A549 (cell line): ENCODE results near the gene FIBP. TPM values are rescaled to one million over a fixed set of nuclear protein-coding genes. Genes with fewer than 3 reads are reported as not detected.
A peak's percentile ranks its signal among the peaks of the same experiment; 100 is the strongest.

Source experiments
- ATAC-seq, 2 experiments: fragments of 200-7000 bp in 1 of 2; fragments of >200 bp in 1 of 2; cut with Nextera tagmentation in 1 of 2; cut with Tn5 transposase in 1 of 2; 3 replicates each; pipeline versions ENCODE4 v1.8.0 to v1.9.1; 2018 to 2020; ENCODE audit warnings: mild to moderate bottlenecking in 1 of 2, moderate library complexity in 1 of 2
- CTCF ChIA-PET: fragments of 300-600 bp; sonication (Branson Sonifier 250); formaldehyde crosslinking; extraction: SDS; loops from one replicate; lab custom pipeline; 2021; ENCODE audit warnings: antibody characterized with exemption, inconsistent platforms; lab: Yijun Ruan, JAX
- POLR2A ChIA-PET: fragments of 350-600 bp; formaldehyde crosslinking; extraction: SDS; loops from one replicate; lab custom pipeline; 2021; ENCODE audit warnings: antibody characterized with exemption, inconsistent platforms; lab: Yijun Ruan, JAX
- DNase-seq, 2 experiments: peaks; one replicate each; pipeline versions ENCODE4 v3.0.0 to v3.0.0-alpha.2; 2011 to 2016; ENCODE audit warnings: low read depth in 1 of 2, low spot score in 1 of 2
- FAIRE-seq: peaks from 2 replicates; lab custom pipeline; 2011; peaks lifted over from hg19 to GRCh38; lab: Jason Lieb, UNC
- H3K27ac ChIP-seq, 2 experiments: fragments of >200 bp; sonication (Bioruptor Twin); formaldehyde crosslinking; 3 replicates each; pipeline ENCODE4 v1.5.1; 2016 to 2017
- H3K4me1 ChIP-seq: fragments of >200 bp; sonication (Bioruptor Twin); formaldehyde crosslinking; 3 replicates; pipeline ENCODE4 v1.6.1; 2016
- H3K4me2 ChIP-seq: fragments of >200 bp; sonication (Bioruptor Twin); formaldehyde crosslinking; 3 replicates; pipeline ENCODE4 v1.6.1; 2016
- H3K4me3 ChIP-seq: fragments of >200 bp; sonication (Bioruptor Twin); formaldehyde crosslinking; 3 replicates; pipeline ENCODE4 v1.5.1; 2016
- H3K9me3 ChIP-seq: fragments of >200 bp; sonication (Bioruptor Twin); formaldehyde crosslinking; 3 replicates; pipeline ENCODE4 v1.6.1; 2016
- ATOH8 ChIP-seq: fragments of 250-450 bp; sonication (Bioruptor Pico); IDR thresholded peaks from 2 replicates; pipeline ENCODE4 v1.5.0; 2020; ENCODE audit warnings: low read depth, mild to moderate bottlenecking, moderate library complexity
- BHLHE40 ChIP-seq: IDR thresholded peaks from 2 replicates; pipeline ENCODE4 v1.6.1; 2012; ENCODE audit warnings: low read depth, low read length, inconsistent platforms
- CBX2 ChIP-seq: fragments of 200-600 bp; sonication (generic); IDR thresholded peaks from 2 replicates; pipeline ENCODE4 v1.6.1; 2016; ENCODE audit warnings: low read depth, mild to moderate bottlenecking, borderline replicate concordance
- CEBPB ChIP-seq, 2 experiments: fragments of >200 bp in 1 of 2; sonication (Bioruptor Twin) in 1 of 2; formaldehyde crosslinking in 1 of 2; IDR thresholded peaks; 2 replicates each; pipeline ENCODE4 v1.6.1; 2012 to 2016
- CHD2 ChIP-seq: fragments of 150-350 bp; IDR thresholded peaks from 2 replicates; pipeline ENCODE4 v1.6.1; 2014; ENCODE audit warnings: low read length; ENCODE audit not compliant: partially characterized antibody
- CTCF ChIP-seq: fragments of >200 bp; sonication (Bioruptor Twin); formaldehyde crosslinking; IDR thresholded peaks from 3 replicates; pipeline ENCODE4 v1.5.1; 2016
- EHF ChIP-seq: fragments of 250-450 bp; sonication (Bioruptor Pico); IDR thresholded peaks from 2 replicates; pipeline ENCODE4 v1.5.0; 2020; ENCODE audit warnings: mild to moderate bottlenecking
- EHMT2 ChIP-seq: fragments of 200-600 bp; sonication (generic); IDR thresholded peaks from 2 replicates; pipeline ENCODE4 v1.6.1; 2016; ENCODE audit warnings: antibody characterized with exemption, low read depth, mild to moderate bottlenecking, moderate library complexity
- ELK1 ChIP-seq: fragments of 150-350 bp; IDR thresholded peaks from 2 replicates; pipeline ENCODE4 v1.6.1; 2014; ENCODE audit warnings: low read depth, mild to moderate bottlenecking, low read length
- EP300 ChIP-seq, 2 experiments: fragments of >200 bp; sonication (Bioruptor Twin); formaldehyde crosslinking; IDR thresholded peaks; 2 replicates in 1 of 2; 3 replicates in 1 of 2; pipeline ENCODE4 v1.6.1; 2016 to 2017
- GATA3 ChIP-seq: IDR thresholded peaks from 2 replicates; pipeline ENCODE4 v1.6.1; 2012; ENCODE audit warnings: borderline replicate concordance
- HDAC2 ChIP-seq: fragments of 200-600 bp; sonication (generic); IDR thresholded peaks from 2 replicates; pipeline ENCODE4 v1.6.1; 2016
- HEYL ChIP-seq: fragments of 250-450 bp; sonication (Bioruptor Pico); IDR thresholded peaks from 2 replicates; pipeline ENCODE4 v1.8.0; 2021; ENCODE audit warnings: mild to moderate bottlenecking, moderate library complexity
- HOXA7 ChIP-seq: fragments of 250-450 bp; sonication (Bioruptor Pico); IDR thresholded peaks from 2 replicates; pipeline ENCODE4 v1.5.0; 2020; ENCODE audit warnings: mild to moderate bottlenecking, moderate library complexity
- JUN ChIP-seq, 2 experiments: fragments of >200 bp; sonication (Bioruptor Twin); formaldehyde crosslinking; IDR thresholded peaks; 2 replicates in 1 of 2; 3 replicates in 1 of 2; pipeline ENCODE4 v1.6.1; 2016 to 2017
- KDM1A ChIP-seq: fragments of 200-600 bp; sonication (generic); IDR thresholded peaks from 2 replicates; pipeline ENCODE4 v1.6.1; 2016; ENCODE audit warnings: low read depth, mild to moderate bottlenecking
- KDM5A ChIP-seq: fragments of 200-600 bp; sonication (generic); IDR thresholded peaks from 2 replicates; pipeline ENCODE4 v1.6.1; 2016; ENCODE audit warnings: antibody characterized with exemption, mild to moderate bottlenecking
- MAX ChIP-seq: IDR thresholded peaks from 2 replicates; pipeline ENCODE4 v1.6.1; 2012
- MAZ ChIP-seq: fragments of 150-350 bp; IDR thresholded peaks from 2 replicates; pipeline ENCODE4 v1.6.1; 2014; ENCODE audit warnings: antibody characterized with exemption, low read depth, low read length, borderline replicate concordance
- MYC ChIP-seq: IDR thresholded peaks from 2 replicates; pipeline ENCODE4 v1.6.1; 2012; ENCODE audit warnings: mild to moderate bottlenecking, inconsistent platforms, low read length, improper control_type of control experiment, borderline replicate concordance
- NPAS2 ChIP-seq: fragments of 250-450 bp; sonication (Bioruptor Pico); IDR thresholded peaks from 2 replicates; pipeline ENCODE4 v1.8.0; 2022; ENCODE audit warnings: mild to moderate bottlenecking, moderate library complexity, borderline replicate concordance
- NR3C1 ChIP-seq: fragments of >200 bp; sonication (Bioruptor Twin); formaldehyde crosslinking; IDR thresholded peaks from 3 replicates; pipeline ENCODE4 v1.6.1; 2017
- TFCP2L1 ChIP-seq: fragments of 250-450 bp; sonication (Bioruptor Pico); IDR thresholded peaks from 2 replicates; pipeline ENCODE4 v1.5.0; 2021; ENCODE audit warnings: mild to moderate bottlenecking
- ZC3H11A ChIP-seq: fragments of 450-650 bp; IDR thresholded peaks from 2 replicates; pipeline ENCODE4 v1.6.1; 2014; ENCODE audit warnings: antibody characterized with exemption, mild to moderate bottlenecking
- ZFP36 ChIP-seq: fragments of 450-650 bp; IDR thresholded peaks from 2 replicates; pipeline ENCODE4 v1.6.1; 2014; ENCODE audit warnings: borderline replicate concordance; ENCODE audit not compliant: partially characterized antibody
- ZNF302 ChIP-seq: fragments of 250-450 bp; sonication (Bioruptor Pico); IDR thresholded peaks from 2 replicates; pipeline ENCODE4 v1.9.0; 2021; ENCODE audit warnings: inconsistent platforms, mild to moderate bottlenecking, moderate library complexity
- WGBS: methylation state at CpG from one replicate; pipeline ENCODE4 v1.1.6; 2017; ENCODE audit errors: missing lambda C conversion rate; 5-methylcytosine and 5-hydroxymethylcytosine counted together
- polyA plus RNA-seq, 4 experiments: library from polyadenylated mRNA; depleted of rRNA in 3 of 4; stranded (reverse); fragments of >200 nt; fragmentation: RNase III in 1 of 4; extraction: RNeasy Plus Mini Kit Qiagen cat#74134 plus additional on column Dnase treatment in 1 of 4; gene quantifications; 2 replicates in 3 of 4; 3 replicates in 1 of 4; pipeline ENCODE4 v1.2.3, GENCODE V29; 2011 to 2017

FIBP gene
- polyA plus RNA-seq, 2 of the 4 experiments (the other 2 are of a cell fraction), result 60.4 to 72.2 TPM

GRCh38 chr11:65856689-65857499, 31.4 kb downstream of the FIBP start (continued):
- TF ChIP-seq EHMT2 (no peak), NR3C1 (no peak), MYC (no peak), KDM1A (no peak), EHF (CRISPR knock-in tag) (no peak)
- TF ChIP-seq, all 56 proteins: peak for 10

- DNase-seq (no peak), FAIRE-seq (no peak), ATAC-seq (no peak)
- Histone ChIP-seq H3K9me3 (no peaks in the 10 kb centered on the region), H3K4me2 (peak overlapping the region; percentile 88), H3K4me3 (peak overlapping the region; percentile 70), H3K27ac (no peak overlapping the region), H3K4me1 (peaks cover 23% of the 10 kb centered on the region)
- WGBS, result 89% methylated on average over 15 of the region's 15 CpGs
- ChIA-PET CTCF (interaction anchor here (1.4 kb wide), 1 partner anchor 38 kb away, joined by 4 read pairs; no protein-coding TSS in a partner anchor), POLR2A (no interaction called here)
- no peak for TF ChIP-seq CHD2
- TF ChIP-seq KDM5A, result no peak
- TF ChIP-seq EHMT2, result no peak
- TF ChIP-seq ZFP36, result no peak
- no peak for TF ChIP-seq BHLHE40
- TF ChIP-seq EP300 (IDR thresholded peaks at IDR 0.05), result no peak
- TF ChIP-seq ZC3H11A, result no peak
- no peak for TF ChIP-seq HEYL
- TF ChIP-seq CTCF, result no peak
- TF ChIP-seq GATA3, result no peak
- TF ChIP-seq NPAS2 (CRISPR knock-in tag), result no peak
- TF ChIP-seq HDAC2, result no peak
These were observed 32.3 kb downstream of the FIBP start for GRCh38 chr11:65855927-65856363.

- Histone ChIP-seq H3K4me1 (peaks cover 23% of the 10 kb centered on the region), H3K4me3 (no peak overlapping the region), H3K27ac (no peak overlapping the region), H3K4me2 (peak overlapping the region; percentile 88), H3K9me3 (no peaks in the 10 kb centered on the region)
- ChIA-PET POLR2A (interaction anchor here (0.5 kb wide), 1 partner anchor 12 kb away, joined by 4 read pairs; no protein-coding TSS in a partner anchor), CTCF (interaction anchor here (0.9 to 2.3 kb wide), 4 partner anchors 10 to 191 kb away, joined by 3 to 13 read pairs (median 3); partner anchors contain the start of gene FIBP)
- DNase-seq (no peak), ATAC-seq (no peak), FAIRE-seq (no peak)
- 90% methylated on average over 14 of the region's 15 CpGs for WGBS
- TF ChIP-seq CTCF (no peak), EHMT2 (no peak), MAZ (no peak), KDM1A (no peak), ZNF302 (CRISPR knock-in tag) (no peak), HOXA7 (no peak), JUN (IDR thresholded peaks at IDR 0.05) (no peak), TFCP2L1 (CRISPR knock-in tag) (no peak), MAX (no peak), ELK1 (no peak), CEBPB (IDR thresholded peaks at IDR 0.05) (no peak), ATOH8 (CRISPR knock-in tag) (no peak), BHLHE40 (no peak), CBX2 (no peak)
These were observed 33.1 kb downstream of the FIBP start for GRCh38 chr11:65854852-65855837.
